GM23248 (cell line): ENCODE measurements around the gene GSTP1.

Experiments used
- EZH2 ChIP-seq: fragments of 200-600 bp; sonication (generic); IDR thresholded peaks from 2 replicates; pipeline ENCODE4 v1.6.1; 2018; ENCODE audit warnings: antibody characterized with exemption, mild to moderate bottlenecking; ENCODE audit not compliant: insufficient read depth, poor library complexity, severe bottlenecking
- EZH2phosphoT487 ChIP-seq: fragments of 200-600 bp; sonication (generic); IDR thresholded peaks from 2 replicates; pipeline ENCODE4 v1.6.1; 2018; ENCODE audit warnings: antibody characterized with exemption, moderate library complexity, mild to moderate bottlenecking, low read depth; ENCODE audit not compliant: insufficient read depth

DNA sequence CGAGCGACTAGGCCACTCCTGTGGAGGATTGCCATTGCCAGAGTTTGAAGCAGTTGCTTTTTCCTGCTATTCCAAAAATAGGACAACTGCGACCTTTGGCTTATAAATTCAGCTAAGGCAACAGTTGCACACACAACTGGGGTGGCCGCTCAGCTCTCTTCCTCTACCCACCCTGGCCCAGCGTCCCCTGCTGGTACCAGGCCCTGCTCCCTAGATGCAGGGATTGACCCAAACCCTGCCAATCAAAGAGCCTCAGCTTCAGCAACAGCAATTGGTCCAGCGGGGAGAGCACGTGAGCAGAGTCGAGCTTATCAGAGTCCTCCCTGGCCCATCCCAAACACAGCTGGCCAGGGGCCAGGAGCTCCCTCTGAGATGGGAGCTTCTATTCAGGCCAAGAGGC lies 38.3 kb upstream of the GSTP1 start:
- TF ChIP-seq EZH2 (no peak), EZH2phosphoT487 (no peak)
